ENCODE measurements around the gene FXYD4.

The FXYD4 gene

GRCh38 chr10:43386981-43387677 is 15.7 kb downstream of the FXYD4 start:
- no peaks in the 10 kb centered on the region for H3K36me3 ChIP-seq (ENCODE audit: control insufficient read depth, insufficient read depth, low read length)

GRCh38 chr10:43387678-43388032 is 16.2 kb downstream of the FXYD4 start:
- Histone ChIP-seq H3K27me3 (ENCODE audit: control insufficient read depth, insufficient read depth, low read length) (no peaks in the 10 kb centered on the region), H3K4me3 (ENCODE audit: low read depth, low read length) (no peak overlapping the region), H3K9ac (no peak overlapping the region), H3K9me3 (ENCODE audit: control insufficient read depth, low read length) (no peaks in the 10 kb centered on the region), H3K4me2 (ENCODE audit: low read length) (no peak overlapping the region), H3K27ac (no peak overlapping the region), H3K36me3 (ENCODE audit: control insufficient read depth, insufficient read depth, low read length) (no peaks in the 10 kb centered on the region), H3K4me1 (no peaks in the 10 kb centered on the region), H3K79me2 (peaks cover 21% of the 10 kb centered on the region), H2AFZ (no peak overlapping the region)
- TF ChIP-seq CTCF (IDR thresholded peaks at IDR 0.05): no peak

More at GRCh38 chr10:43386981-43387677, 15.7 kb downstream of the FXYD4 start:
- Histone ChIP-seq H3K27me3 (ENCODE audit: control insufficient read depth, insufficient read depth, low read length) (no peaks in the 10 kb centered on the region), H3K4me2 (ENCODE audit: low read length) (no peak overlapping the region), H3K4me1 (no peaks in the 10 kb centered on the region), H2AFZ (no peak overlapping the region), H3K79me2 (peaks cover 18% of the 10 kb centered on the region), H3K9me3 (ENCODE audit: control insufficient read depth, low read length) (no peaks in the 10 kb centered on the region), H3K9ac (no peak overlapping the region), H3K4me3 (ENCODE audit: low read depth, low read length) (no peak overlapping the region), H3K27ac (no peak overlapping the region)
- TF ChIP-seq CTCF (IDR thresholded peaks at IDR 0.05): no peak

- Histone ChIP-seq H3K27me3 (ENCODE audit: control insufficient read depth, insufficient read depth, low read length) (no peaks in the 10 kb centered on the region), H3K4me1 (no peaks in the 10 kb centered on the region), H3K27ac (no peak overlapping the region), H3K9ac (no peak overlapping the region), H3K79me2 (peaks cover 41% of the 10 kb centered on the region), H3K9me3 (ENCODE audit: control insufficient read depth, low read length) (no peaks in the 10 kb centered on the region), H2AFZ (no peak overlapping the region), H3K4me3 (ENCODE audit: low read depth, low read length) (no peak overlapping the region), H3K4me2 (ENCODE audit: low read length) (no peak overlapping the region), H3K36me3 (ENCODE audit: control insufficient read depth, insufficient read depth, low read length) (no peaks in the 10 kb centered on the region)
- TF ChIP-seq CTCF (IDR thresholded peaks at IDR 0.05): no peak
Measured at GRCh38 chr10:43389867-43390266, 18.4 kb downstream of the FXYD4 start.

- H3K9me3 ChIP-seq (ENCODE audit: control insufficient read depth, low read length): no peaks in the 10 kb centered on the region
- no peak overlapping the region for H3K9ac ChIP-seq
- no peaks in the 10 kb centered on the region for H3K4me1 ChIP-seq
- no peak for TF ChIP-seq CTCF (IDR thresholded peaks at IDR 0.05)
- no peak overlapping the region for H3K27ac ChIP-seq
- peaks cover 43% of the 10 kb centered on the region for H3K79me2 ChIP-seq
- no peaks in the 10 kb centered on the region for H3K27me3 ChIP-seq (ENCODE audit: control insufficient read depth, insufficient read depth, low read length)
- no peak overlapping the region for H3K4me3 ChIP-seq (ENCODE audit: low read depth, low read length)
- no peak overlapping the region for H2AFZ ChIP-seq
- no peak overlapping the region for H3K4me2 ChIP-seq (ENCODE audit: low read length)
- H3K36me3 ChIP-seq (ENCODE audit: control insufficient read depth, insufficient read depth, low read length): no peaks in the 10 kb centered on the region
Measured at GRCh38 chr10:43390333-43390732, 18.9 kb downstream of the FXYD4 start.

- Histone ChIP-seq H3K36me3 (ENCODE audit: control insufficient read depth, insufficient read depth, low read length) (no peaks in the 10 kb centered on the region), H3K27ac (no peak overlapping the region)
- TF ChIP-seq CTCF (IDR thresholded peaks at IDR 0.05): peak; percentile 66
Measured at GRCh38 chr10:43390759-43391158, 19.3 kb downstream of the FXYD4 start.

More at GRCh38 chr10:43390759-43391158, 19.3 kb downstream of the FXYD4 start:
- Histone ChIP-seq H3K9ac (no peak overlapping the region), H3K79me2 (peaks cover 46% of the 10 kb centered on the region), H3K4me3 (ENCODE audit: low read depth, low read length) (no peak overlapping the region), H3K4me2 (ENCODE audit: low read length) (no peak overlapping the region), H3K9me3 (ENCODE audit: control insufficient read depth, low read length) (no peaks in the 10 kb centered on the region), H3K4me1 (no peaks in the 10 kb centered on the region), H3K27me3 (ENCODE audit: control insufficient read depth, insufficient read depth, low read length) (no peaks in the 10 kb centered on the region), H2AFZ (no peak overlapping the region)
